Breast epithelium (tissue), 4 donors: ENCODE data around the gene LRRTM4. TPM values are rescaled to one million over a fixed set of nuclear protein-coding genes. Genes with fewer than 3 reads are reported as not detected.

Experiments used
- DNase-seq, 2 donors: peaks; one replicate each; pipeline ENCODE4 v3.0.0-alpha.2; 2019; ENCODE audit warnings: low spot score in 2 of 2
- H3K27ac ChIP-seq, 2 donors: fragments of 200-600 bp; sonication (generic) in 1 of 2; one replicate each; pipeline ENCODE4 v1.5.1; 2016 to 2019; ENCODE audit warnings: mild to moderate bottlenecking in 1 of 2
- H3K27me3 ChIP-seq, 2 donors: fragments of 200-600 bp; sonication (generic) in 1 of 2; one replicate each; pipeline versions ENCODE4 v1.5.1 to v1.6.0; 2017 to 2019; ENCODE audit warnings: control low read depth in 1 of 2, mild to moderate bottlenecking in 1 of 2
- H3K36me3 ChIP-seq: fragments of 200-600 bp; one replicate; pipeline ENCODE4 v1.5.1; 2019
- H3K4me1 ChIP-seq, 2 donors: fragments of 200-600 bp; sonication (generic); one replicate each; pipeline ENCODE4 v1.5.1; 2016 to 2019; ENCODE audit warnings: control low read depth in 1 of 2
- H3K4me3 ChIP-seq, 3 donors: fragments of 200-600 bp; sonication (generic); 1 replicate in 2 of 3; 2 replicates in 1 of 3; pipeline ENCODE4 v1.5.1; 2016 to 2019; ENCODE audit warnings: mild to moderate bottlenecking in 3 of 3, moderate library complexity in 2 of 3
- H3K9me3 ChIP-seq, 2 donors: fragments of 200-600 bp; sonication (generic) in 1 of 2; one replicate each; pipeline ENCODE4 v1.5.1; 2016 to 2019; ENCODE audit warnings: control low read depth in 1 of 2
- POLR2A ChIP-seq: fragments of 450-650 bp; IDR thresholded peaks from one replicate; pipeline ENCODE4 v1.6.1; 2016; ENCODE audit warnings: antibody characterized with exemption, mild to moderate bottlenecking, moderate library complexity
- POLR2AphosphoS5 ChIP-seq, 3 donors: sonication (generic); formaldehyde crosslinking; IDR thresholded peaks; one replicate each; pipeline ENCODE4 v1.6.1; 2017; ENCODE audit warnings: antibody characterized with exemption in 3 of 3
- intact Hi-C: fragments of 100-400 bp; cut with DNase I; formaldehyde crosslinking; loops from one replicate; pipeline ENCODE4 v1.15.1; 2023; ENCODE audit warnings: low total_unique reads
- total RNA-seq, 3 donors: library from RNA; depleted of rRNA; stranded (reverse); fragments of >200 nt; gene quantifications; one replicate each; pipeline ENCODE4 v1.1.0, GENCODE V29; 2016
- TF ChIP-seq, protein P1 (sequence below), 3 donors: fragments of 450-650 bp; IDR thresholded peaks; one replicate each; pipeline ENCODE4 v1.5.1; 2016 to 2017; ENCODE audit warnings: antibody characterized with exemption in 3 of 3, mild to moderate bottlenecking in 3 of 3, moderate library complexity in 3 of 3

LRRTM4 gene
- total RNA-seq, 3 donors from 2014 or later = 0.16 to 1.6 TPM; not detected in 1

- Histone ChIP-seq H3K36me3 (no peaks in the 10 kb centered on the region), H3K27me3 (no peaks in the 10 kb centered on the region), H3K9me3 (no peaks in the 10 kb centered on the region), H3K4me3 (no peak overlapping the region), H3K4me1 (no peaks in the 10 kb centered on the region), H3K27ac (no peak overlapping the region)
- no peak for DNase-seq
- intact Hi-C loops = no loop called here
- TF ChIP-seq POLR2A (no peak), POLR2AphosphoS5 (IDR thresholded peaks at IDR 0.05) (no peak)
- TF ChIP-seq, protein P1, sequence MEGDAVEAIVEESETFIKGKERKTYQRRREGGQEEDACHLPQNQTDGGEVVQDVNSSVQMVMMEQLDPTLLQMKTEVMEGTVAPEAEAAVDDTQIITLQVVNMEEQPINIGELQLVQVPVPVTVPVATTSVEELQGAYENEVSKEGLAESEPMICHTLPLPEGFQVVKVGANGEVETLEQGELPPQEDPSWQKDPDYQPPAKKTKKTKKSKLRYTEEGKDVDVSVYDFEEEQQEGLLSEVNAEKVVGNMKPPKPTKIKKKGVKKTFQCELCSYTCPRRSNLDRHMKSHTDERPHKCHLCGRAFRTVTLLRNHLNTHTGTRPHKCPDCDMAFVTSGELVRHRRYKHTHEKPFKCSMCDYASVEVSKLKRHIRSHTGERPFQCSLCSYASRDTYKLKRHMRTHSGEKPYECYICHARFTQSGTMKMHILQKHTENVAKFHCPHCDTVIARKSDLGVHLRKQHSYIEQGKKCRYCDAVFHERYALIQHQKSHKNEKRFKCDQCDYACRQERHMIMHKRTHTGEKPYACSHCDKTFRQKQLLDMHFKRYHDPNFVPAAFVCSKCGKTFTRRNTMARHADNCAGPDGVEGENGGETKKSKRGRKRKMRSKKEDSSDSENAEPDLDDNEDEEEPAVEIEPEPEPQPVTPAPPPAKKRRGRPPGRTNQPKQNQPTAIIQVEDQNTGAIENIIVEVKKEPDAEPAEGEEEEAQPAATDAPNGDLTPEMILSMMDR (IDR thresholded peaks at IDR 0.05) = no peak
Observed at GRCh38 chr2:77314721-77315120, 207.5 kb downstream of the LRRTM4 start.

GRCh38 chr2:77310416-77310815, 211.8 kb downstream of the LRRTM4 start:
- H3K36me3 ChIP-seq = no peaks in the 10 kb centered on the region
- no peaks in the 10 kb centered on the region for H3K9me3 ChIP-seq
- no peak for DNase-seq
- TF ChIP-seq POLR2AphosphoS5 (IDR thresholded peaks at IDR 0.05) = no peak
- TF ChIP-seq, protein P1 (IDR thresholded peaks at IDR 0.05) = no peak
- TF ChIP-seq POLR2A = no peak
- intact Hi-C loops = no loop called here
- no peaks in the 10 kb centered on the region for H3K4me1 ChIP-seq
- H3K27ac ChIP-seq = no peak overlapping the region
- no peaks in the 10 kb centered on the region for H3K27me3 ChIP-seq
- H3K4me3 ChIP-seq = no peak overlapping the region

GRCh38 chr2:77309725-77310124, 212.5 kb downstream of the LRRTM4 start:
- Histone ChIP-seq H3K9me3 (no peaks in the 10 kb centered on the region), H3K36me3 (no peaks in the 10 kb centered on the region), H3K4me1 (no peaks in the 10 kb centered on the region), H3K4me3 (no peak overlapping the region), H3K27me3 (no peaks in the 10 kb centered on the region), H3K27ac (no peak overlapping the region)
- intact Hi-C loops = no loop called here
- TF ChIP-seq POLR2AphosphoS5 (IDR thresholded peaks at IDR 0.05) (no peak), POLR2A (no peak)
- TF ChIP-seq, protein P1 (IDR thresholded peaks at IDR 0.05) = no peak
- no peak for DNase-seq

DNA sequence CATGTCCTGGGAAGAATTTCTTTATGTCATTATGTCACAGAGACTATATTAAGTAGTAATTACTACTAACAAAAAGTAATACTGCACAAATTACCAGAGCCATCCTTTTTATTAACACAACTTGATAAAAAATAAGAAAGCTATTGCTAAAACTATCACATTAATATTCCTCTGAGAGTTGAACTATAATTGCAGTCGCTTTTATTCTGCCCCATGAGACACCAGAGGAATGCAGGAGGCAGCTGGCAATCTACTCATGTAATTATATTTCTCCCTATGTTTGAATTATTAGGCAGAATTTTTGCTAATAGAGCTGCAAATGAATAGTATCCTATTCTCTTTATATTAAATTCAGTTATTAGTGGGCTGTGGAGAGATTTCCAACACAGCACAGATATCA, 220.7 kb downstream of the LRRTM4 start:
- Histone ChIP-seq H3K36me3 (no peaks in the 10 kb centered on the region), H3K27ac (no peak overlapping the region), H3K9me3 (no peaks in the 10 kb centered on the region), H3K27me3 (no peaks in the 10 kb centered on the region), H3K4me1 (no peaks in the 10 kb centered on the region), H3K4me3 (no peak overlapping the region)
- intact Hi-C loops = no loop called here
- TF ChIP-seq, protein P1 (IDR thresholded peaks at IDR 0.05) = no peak
- TF ChIP-seq POLR2AphosphoS5 (IDR thresholded peaks at IDR 0.05) (no peak), POLR2A (no peak)
- no peak for DNase-seq

DNA sequence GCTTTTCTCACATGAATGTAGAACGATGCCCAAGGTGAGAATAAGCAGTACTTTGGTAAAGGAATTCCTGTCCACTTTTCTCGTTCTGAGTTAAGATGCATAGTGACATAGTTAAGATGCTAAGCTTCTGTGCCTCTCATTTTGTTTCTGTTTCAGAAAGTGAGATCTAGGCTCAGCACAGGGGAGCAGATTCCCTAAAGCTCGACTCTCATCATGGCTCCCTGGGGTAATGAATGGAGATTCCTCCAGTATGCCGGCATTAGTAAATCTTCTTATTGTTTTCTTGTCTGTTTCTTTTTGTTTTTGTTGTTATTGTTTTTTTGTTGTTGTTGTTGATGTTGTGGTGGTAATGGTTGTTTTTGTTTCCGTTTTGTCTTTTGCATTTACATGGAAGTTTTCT, 225.4 kb downstream of the LRRTM4 start:
- Histone ChIP-seq H3K27ac (no peak overlapping the region), H3K36me3 (no peaks in the 10 kb centered on the region), H3K4me1 (no peaks in the 10 kb centered on the region), H3K27me3 (no peaks in the 10 kb centered on the region), H3K4me3 (no peak overlapping the region), H3K9me3 (no peaks in the 10 kb centered on the region)
- TF ChIP-seq, protein P1 (IDR thresholded peaks at IDR 0.05) = no peak
- no peak for TF ChIP-seq POLR2A
- TF ChIP-seq POLR2AphosphoS5 (IDR thresholded peaks at IDR 0.05) = no peak
- no peak for DNase-seq
- intact Hi-C loops = no loop called here
